Brain microvascular endothelial cell (primary cell): ENCODE results near the gene UAP1L1.

Experiments used
- DNase-seq: peaks from one replicate; pipeline ENCODE4 v3.0.0-alpha.2; 2020
- H3K27ac ChIP-seq: fragments of 250-450 bp; sonication (Bioruptor Pico); 2 replicates; pipeline ENCODE4 v1.5.1; 2020; ENCODE audit warnings: mild to moderate bottlenecking, moderate library complexity
- H3K27me3 ChIP-seq: fragments of 250-450 bp; sonication (Bioruptor Pico); replicated peaks from 2 replicates; pipeline ENCODE4 v1.5.1; 2020; ENCODE audit warnings: mild to moderate bottlenecking
- H3K36me3 ChIP-seq: fragments of 250-450 bp; sonication (Bioruptor Pico); replicated peaks from 2 replicates; pipeline ENCODE4 v1.5.1; 2020; ENCODE audit warnings: mild to moderate bottlenecking
- H3K4me3 ChIP-seq: 2 replicates; pipeline ENCODE4 v1.5.1; 2011; ENCODE audit warnings: low read depth, mild to moderate bottlenecking, control low read depth, low read length, moderate library complexity
- in situ Hi-C: cut with HindIII; loops from 2 replicates; pipeline ENCODE4 v1.10.0; 2017; ENCODE audit warnings: low sequenced_read_pairs, low pct_ligation_motif_present
- TF ChIP-seq, protein P1 (sequence below): IDR thresholded peaks from 2 replicates; pipeline ENCODE4 v1.5.1; 2011; ENCODE audit warnings: low read depth, mild to moderate bottlenecking, moderate library complexity, low read length, control low read depth, inconsistent platforms; ENCODE audit errors: missing control alignments

The UAP1L1 gene

DNA sequence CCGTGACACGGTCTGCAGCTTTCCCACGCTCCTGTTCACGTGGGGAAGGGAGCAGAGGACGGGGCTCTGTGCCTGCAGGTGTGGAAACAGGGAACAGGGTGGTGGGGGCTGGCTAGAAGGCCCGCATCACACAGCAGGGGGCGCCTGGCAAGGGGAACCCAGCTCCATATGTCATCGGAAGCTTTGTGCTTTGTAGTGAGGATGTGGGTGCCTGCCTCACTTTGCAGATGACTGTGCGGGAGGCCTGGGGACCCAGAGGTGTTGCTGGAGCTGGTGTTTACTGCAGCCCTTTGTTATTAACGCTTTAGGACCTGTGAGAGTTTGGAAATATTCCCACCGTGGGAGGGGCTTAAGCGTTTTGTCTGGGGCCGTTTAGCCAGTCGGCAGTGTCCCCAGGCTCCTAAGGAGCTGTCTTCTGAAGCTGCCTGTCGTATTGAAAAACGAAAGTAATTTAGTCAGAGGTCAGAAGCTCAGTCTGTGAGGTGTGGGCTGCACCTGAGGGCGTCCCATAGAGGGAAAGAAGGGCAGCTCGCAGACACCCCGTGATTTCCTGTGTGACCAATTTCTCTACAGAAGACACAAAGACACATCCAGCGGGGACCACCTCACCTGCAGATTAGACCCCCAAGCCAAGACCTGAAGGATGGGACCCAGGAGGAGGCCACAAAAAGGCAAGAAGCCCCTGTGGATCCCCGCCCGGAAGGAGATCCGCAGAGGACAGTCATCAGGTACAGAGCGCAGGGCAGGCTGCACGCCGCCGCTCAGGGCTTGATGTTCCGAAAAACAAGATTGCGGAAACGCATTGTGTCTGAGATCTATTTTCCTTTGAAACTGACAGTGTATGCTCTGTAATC is 18.6 kb downstream of the UAP1L1 start:
- peaks cover 36% of the 10 kb centered on the region for H3K36me3 ChIP-seq
- H3K4me3 ChIP-seq = no peak overlapping the region
- in situ Hi-C loops = no loop called here
- H3K27ac ChIP-seq = no peak overlapping the region
- no peak for DNase-seq
- TF ChIP-seq, protein P1, sequence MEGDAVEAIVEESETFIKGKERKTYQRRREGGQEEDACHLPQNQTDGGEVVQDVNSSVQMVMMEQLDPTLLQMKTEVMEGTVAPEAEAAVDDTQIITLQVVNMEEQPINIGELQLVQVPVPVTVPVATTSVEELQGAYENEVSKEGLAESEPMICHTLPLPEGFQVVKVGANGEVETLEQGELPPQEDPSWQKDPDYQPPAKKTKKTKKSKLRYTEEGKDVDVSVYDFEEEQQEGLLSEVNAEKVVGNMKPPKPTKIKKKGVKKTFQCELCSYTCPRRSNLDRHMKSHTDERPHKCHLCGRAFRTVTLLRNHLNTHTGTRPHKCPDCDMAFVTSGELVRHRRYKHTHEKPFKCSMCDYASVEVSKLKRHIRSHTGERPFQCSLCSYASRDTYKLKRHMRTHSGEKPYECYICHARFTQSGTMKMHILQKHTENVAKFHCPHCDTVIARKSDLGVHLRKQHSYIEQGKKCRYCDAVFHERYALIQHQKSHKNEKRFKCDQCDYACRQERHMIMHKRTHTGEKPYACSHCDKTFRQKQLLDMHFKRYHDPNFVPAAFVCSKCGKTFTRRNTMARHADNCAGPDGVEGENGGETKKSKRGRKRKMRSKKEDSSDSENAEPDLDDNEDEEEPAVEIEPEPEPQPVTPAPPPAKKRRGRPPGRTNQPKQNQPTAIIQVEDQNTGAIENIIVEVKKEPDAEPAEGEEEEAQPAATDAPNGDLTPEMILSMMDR = peak; percentile 32
- H3K27me3 ChIP-seq = no peaks in the 10 kb centered on the region

DNA sequence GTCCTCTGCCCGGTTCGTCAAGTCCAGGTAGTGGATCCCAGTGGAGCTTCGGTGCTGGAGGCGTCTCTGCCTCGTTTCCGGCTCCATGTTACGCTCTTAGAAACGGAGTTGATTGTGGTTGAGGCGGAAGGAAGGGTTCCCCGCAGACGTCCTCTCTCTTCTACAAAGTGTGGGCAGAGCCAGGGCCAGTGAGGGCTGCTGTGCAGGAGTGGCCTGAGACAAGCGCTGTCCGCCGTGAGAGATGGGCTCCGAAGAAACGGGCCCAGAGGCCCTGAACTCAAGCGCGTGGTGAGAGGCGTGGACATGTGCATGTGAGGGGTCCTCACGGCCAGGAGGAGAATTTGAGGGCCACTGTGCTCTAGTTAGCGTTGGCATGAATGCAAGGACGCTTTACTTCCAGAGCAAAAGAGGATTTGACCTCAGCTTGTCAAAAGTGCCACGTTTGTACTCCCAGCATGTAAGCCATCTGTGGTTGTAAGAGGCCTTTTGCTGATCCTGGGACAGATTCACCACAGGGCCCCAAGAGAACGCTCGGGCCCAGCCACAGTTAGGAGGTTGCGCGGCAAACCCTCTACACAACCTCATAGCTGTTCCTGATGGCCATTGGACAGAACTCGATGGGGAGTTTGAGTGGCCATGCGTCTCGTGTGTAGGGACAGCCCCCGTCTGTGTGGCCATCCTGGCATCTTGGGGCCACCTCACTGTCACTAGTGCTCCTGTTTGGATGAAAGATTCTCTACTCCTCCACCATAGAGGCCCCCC is 19.6 kb downstream of the UAP1L1 start:
- Histone ChIP-seq H3K4me3 (no peak overlapping the region), H3K36me3 (peaks cover 44% of the 10 kb centered on the region), H3K27ac (no peak overlapping the region), H3K27me3 (no peaks in the 10 kb centered on the region)
- TF ChIP-seq, protein P1 = no peak
- DNase-seq = no peak
- in situ Hi-C loops = no loop called here

DNA sequence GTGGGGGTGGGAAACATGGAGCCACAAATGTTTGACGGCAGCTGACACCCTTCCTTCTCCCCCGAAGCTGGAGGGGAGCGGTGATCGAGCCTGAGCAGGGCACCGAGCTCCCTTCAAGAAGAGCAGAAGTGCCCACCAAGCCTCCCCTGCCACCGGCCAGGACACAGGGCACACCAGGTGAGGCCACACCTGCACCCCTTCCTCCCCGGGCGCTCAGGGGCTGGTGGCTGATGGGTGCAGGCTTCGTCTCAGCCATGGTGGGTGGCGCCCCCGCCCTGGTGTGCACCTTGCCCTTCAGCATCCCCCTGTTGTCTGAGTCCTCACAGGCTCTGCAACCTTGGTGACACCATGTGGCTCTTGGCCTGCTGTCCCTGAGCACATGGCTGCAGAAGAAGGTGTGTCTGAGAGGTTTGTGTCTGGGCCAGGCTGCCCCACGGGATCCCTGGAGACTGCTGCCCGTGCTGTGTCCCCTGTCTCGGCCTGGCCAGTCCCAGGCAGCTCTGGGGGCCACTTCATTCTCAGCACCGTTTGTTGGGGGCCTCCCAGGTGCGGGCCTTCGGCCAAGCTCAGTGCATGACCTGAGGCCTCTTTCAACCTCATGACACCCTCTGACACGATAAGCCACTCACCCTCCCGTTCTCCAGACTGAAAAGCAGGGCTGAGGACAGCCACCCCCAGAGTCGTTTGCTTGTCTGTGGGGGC is 20.6 kb downstream of the UAP1L1 start:
- peaks cover 42% of the 10 kb centered on the region for H3K36me3 ChIP-seq
- TF ChIP-seq, protein P1 = no peak
- H3K27me3 ChIP-seq = no peaks in the 10 kb centered on the region
- in situ Hi-C loops = no loop called here
- DNase-seq = no peak
- no peak overlapping the region for H3K27ac ChIP-seq
- no peak overlapping the region for H3K4me3 ChIP-seq

DNA sequence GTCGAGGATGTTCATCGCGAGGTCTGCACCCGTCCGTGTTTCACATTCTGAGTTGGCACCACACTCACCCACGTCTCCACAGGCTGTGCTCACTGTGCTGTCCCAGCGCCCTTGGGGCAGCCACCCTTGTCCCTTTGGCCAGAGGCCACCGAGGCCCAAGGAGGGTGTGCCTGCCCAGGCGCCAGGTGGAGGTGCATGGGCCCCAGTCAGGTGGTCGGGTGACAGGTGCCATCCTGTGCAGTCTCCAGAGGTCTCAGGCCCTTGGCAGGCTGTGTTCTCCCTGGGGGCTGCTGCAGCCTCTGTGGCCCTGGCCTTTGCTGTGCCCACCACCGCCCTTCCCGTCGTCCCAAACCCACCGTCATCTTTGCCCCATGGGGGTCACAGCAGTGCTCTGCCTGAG is 21.9 kb downstream of the UAP1L1 start:
- no peak overlapping the region for H3K27ac ChIP-seq
- H3K4me3 ChIP-seq = no peak overlapping the region
- H3K36me3 ChIP-seq = peaks cover 47% of the 10 kb centered on the region
- TF ChIP-seq, protein P1 = no peak
- DNase-seq = no peak
- in situ Hi-C loops = no loop called here
- H3K27me3 ChIP-seq = no peaks in the 10 kb centered on the region

DNA sequence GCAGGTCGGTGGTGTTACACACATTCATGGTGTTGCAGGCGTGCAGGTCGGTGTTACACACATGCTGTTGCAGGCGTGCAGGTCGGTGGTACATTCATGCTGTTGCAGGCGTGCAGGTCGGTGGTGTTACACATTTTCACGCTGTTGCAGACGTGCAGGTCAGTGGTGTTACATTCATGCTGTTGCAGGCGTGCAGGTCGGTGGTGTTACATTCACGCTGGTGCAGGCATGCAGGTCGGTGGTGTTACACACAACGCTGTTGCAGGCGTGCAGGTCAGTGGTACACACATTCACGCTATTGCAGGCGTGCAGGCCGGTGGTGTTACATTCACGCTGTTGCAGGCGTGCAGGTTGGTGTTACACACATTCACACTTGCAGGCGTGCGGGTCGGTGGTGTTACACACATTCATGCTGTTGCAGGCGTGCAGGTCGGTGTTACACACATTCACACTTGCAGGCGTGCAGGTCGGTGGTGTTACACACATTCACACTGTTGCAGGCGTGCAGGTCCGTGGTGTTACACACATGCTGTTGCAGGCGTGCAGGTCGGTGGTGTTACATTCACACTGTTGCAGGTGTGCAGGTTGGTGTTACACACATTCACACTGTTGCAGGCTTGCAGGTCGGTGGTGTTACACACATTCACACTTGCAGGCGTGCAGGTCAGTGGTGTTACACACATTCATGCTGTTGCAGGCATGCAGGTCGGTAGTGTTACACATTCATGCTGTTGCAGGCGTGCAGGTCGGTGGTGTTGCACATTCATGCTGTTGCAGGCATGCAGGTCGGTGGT is 26.1 kb downstream of the UAP1L1 start:
- no peak overlapping the region for H3K27ac ChIP-seq
- H3K36me3 ChIP-seq = peaks cover 52% of the 10 kb centered on the region
- DNase-seq = no peak
- no peak overlapping the region for H3K4me3 ChIP-seq
- TF ChIP-seq, protein P1 = no peak
- H3K27me3 ChIP-seq = no peaks in the 10 kb centered on the region
- in situ Hi-C loops = no loop called here
